ENCODE results near the gene PMEPA1.

Gene PMEPA1

GRCh38 chr20:57688864-57689263 is 21.0 kb downstream of the PMEPA1 start:
- DNase-seq (ENCODE audit: low spot score): no peak
- TF ChIP-seq CTCF (IDR thresholded peaks at IDR 0.05; ENCODE audit: borderline replicate concordance, control extremely low read depth, extremely low read depth, insufficient read depth, missing control alignments): no peak
- in situ Hi-C loops (cut with MboI; ENCODE audit: low sequenced_read_pairs, unreplicated experiment): no loop called here

- in situ Hi-C loops (cut with MboI; ENCODE audit: low sequenced_read_pairs, unreplicated experiment): no loop called here
- no peak for DNase-seq (ENCODE audit: low spot score)
- TF ChIP-seq CTCF (IDR thresholded peaks at IDR 0.05; ENCODE audit: borderline replicate concordance, control extremely low read depth, extremely low read depth, insufficient read depth, missing control alignments): no peak
These were observed 21.5 kb downstream of the PMEPA1 start for GRCh38 chr20:57688295-57688694.

- TF ChIP-seq CTCF (IDR thresholded peaks at IDR 0.05; ENCODE audit: borderline replicate concordance, control extremely low read depth, extremely low read depth, insufficient read depth, missing control alignments): no peak
- DNase-seq (ENCODE audit: low spot score): no peak
- in situ Hi-C loops (cut with MboI; ENCODE audit: low sequenced_read_pairs, unreplicated experiment): no loop called here
These were observed 22.7 kb downstream of the PMEPA1 start for GRCh38 chr20:57686931-57687652.

GRCh38 chr20:57685146-57685758 is 24.6 kb downstream of the PMEPA1 start:
- in situ Hi-C loops (cut with MboI; ENCODE audit: low sequenced_read_pairs, unreplicated experiment): no loop called here
- DNase-seq (ENCODE audit: low spot score): no peak
- no peak for TF ChIP-seq CTCF (IDR thresholded peaks at IDR 0.05; ENCODE audit: borderline replicate concordance, control extremely low read depth, extremely low read depth, insufficient read depth, missing control alignments)

GRCh38 chr20:57684808-57685140 is 25.0 kb downstream of the PMEPA1 start:
- TF ChIP-seq CTCF (IDR thresholded peaks at IDR 0.05; ENCODE audit: borderline replicate concordance, control extremely low read depth, extremely low read depth, insufficient read depth, missing control alignments): no peak
- in situ Hi-C loops (cut with MboI; ENCODE audit: low sequenced_read_pairs, unreplicated experiment): no loop called here
- no peak for DNase-seq (ENCODE audit: low spot score)

GRCh38 chr20:57683881-57684807 is 25.7 kb downstream of the PMEPA1 start:
- DNase-seq (ENCODE audit: low spot score): no peak
- in situ Hi-C loops (cut with MboI; ENCODE audit: low sequenced_read_pairs, unreplicated experiment): no loop called here
- no peak for TF ChIP-seq CTCF (IDR thresholded peaks at IDR 0.05; ENCODE audit: borderline replicate concordance, control extremely low read depth, extremely low read depth, insufficient read depth, missing control alignments)

All from GM13976 (cell line).